OCI-LY7 (cell line): ENCODE measurements around the gene KCNQ1OT1. TPM values are rescaled to one million over a fixed set of nuclear protein-coding genes. Genes with fewer than 3 reads are reported as not detected.

Source experiments
- BruUV-seq: library from RNA; stranded (reverse); fragments of 400-500 nt; replicated peaks from 2 replicates; lab custom pipeline; 2021; lab: Mats Ljungman, UMichigan
- CTCF ChIA-PET: fragments of 300-600 bp; sonication (Branson Sonifier 250); formaldehyde crosslinking; loops from one replicate; lab custom pipeline; 2022; ENCODE audit warnings: antibody characterized with exemption; ENCODE audit not compliant: unreplicated experiment; lab: Charles Lee
- POLR2A ChIA-PET: fragments of 300-600 bp; sonication (Branson Sonifier 250); formaldehyde crosslinking; loops from one replicate; lab custom pipeline; 2022; ENCODE audit warnings: antibody characterized with exemption; lab: Charles Lee
- DNase-seq: peaks from one replicate; pipeline ENCODE4 v3.0.0-alpha.2; 2015; ENCODE audit warnings: low spot score
- H2AFZ ChIP-seq: fragments of 200-600 bp; sonication (generic), shearing (Covaris generic); 2 replicates; pipeline ENCODE4 v1.6.1; 2014; ENCODE audit warnings: mild to moderate bottlenecking, antibody characterized with exemption, low read length, moderate library complexity
- H3K27ac ChIP-seq: fragments of 200-600 bp; sonication (generic); 2 replicates; pipeline ENCODE4 v1.5.1; 2014; ENCODE audit warnings: mixed run types, low read depth, mild to moderate bottlenecking, moderate library complexity, low read length, inconsistent platforms; ENCODE audit not compliant: poor library complexity, severe bottlenecking
- H3K36me3 ChIP-seq: fragments of 200-600 bp; sonication (generic); 2 replicates; pipeline ENCODE4 v1.6.1; 2014; ENCODE audit warnings: mild to moderate bottlenecking, antibody characterized with exemption, low read length, moderate library complexity, mixed read lengths; ENCODE audit not compliant: insufficient read depth
- H3K4me1 ChIP-seq: fragments of 200-600 bp; sonication (generic); 2 replicates; pipeline ENCODE4 v1.5.1; 2014; ENCODE audit warnings: mild to moderate bottlenecking, low read length; ENCODE audit not compliant: insufficient read depth, poor library complexity, severe bottlenecking
- H3K4me2 ChIP-seq: fragments of 200-600 bp; sonication (generic); 2 replicates; pipeline ENCODE4 v1.6.1; 2014; ENCODE audit warnings: mild to moderate bottlenecking, low read length
- H3K4me3 ChIP-seq: fragments of 200-600 bp; sonication (generic); 2 replicates; pipeline ENCODE4 v1.5.1; 2014; ENCODE audit warnings: mild to moderate bottlenecking, low read depth, low read length; ENCODE audit not compliant: poor library complexity, severe bottlenecking
- H3K79me2 ChIP-seq: fragments of 200-600 bp; sonication (generic); 2 replicates; pipeline ENCODE4 v1.6.1; 2016; ENCODE audit warnings: low read depth, mild to moderate bottlenecking, low read length, moderate library complexity, mixed read lengths; ENCODE audit not compliant: insufficient read depth
- H3K9me2 ChIP-seq: fragments of 200-600 bp; sonication (generic); 2 replicates; pipeline ENCODE4 v1.6.1; 2016; ENCODE audit warnings: mild to moderate bottlenecking, low read length, mixed read lengths; ENCODE audit not compliant: insufficient read depth
- H3K9me3 ChIP-seq: fragments of 200-600 bp; sonication (generic); 2 replicates; pipeline ENCODE4 v1.6.1; 2014; ENCODE audit warnings: mild to moderate bottlenecking, mixed run types, low read length, mixed read lengths
- H4K20me1 ChIP-seq: fragments of 200-600 bp; sonication (generic); 2 replicates; pipeline ENCODE4 v1.6.1; 2014; ENCODE audit warnings: mild to moderate bottlenecking, antibody characterized with exemption, low read length, moderate library complexity, mixed read lengths; ENCODE audit not compliant: insufficient read depth
- CTCF ChIP-seq: fragments of 200-600 bp; sonication (generic); conservative IDR thresholded peaks from 2 replicates; pipeline ENCODE4 v1.5.1; 2014; ENCODE audit warnings: mild to moderate bottlenecking, antibody characterized with exemption, low read length, moderate library complexity, mixed read lengths
- EZH2phosphoT487 ChIP-seq: fragments of 200-600 bp; sonication (generic); IDR thresholded peaks from 2 replicates; pipeline ENCODE4 v1.6.1; 2018; ENCODE audit warnings: low read depth, borderline replicate concordance, mild to moderate bottlenecking, mixed run types, antibody characterized with exemption, low read length, moderate library complexity, mixed read lengths
- intact Hi-C: fragments of 100-400 bp; cut with micrococcal nuclease; formaldehyde crosslinking; loops from one replicate; pipeline ENCODE4 v1.10.0; 2022; ENCODE audit not compliant: unreplicated experiment
- total RNA-seq, 2 experiments: library from RNA; depleted of rRNA in 1 of 2; stranded (reverse); fragments of >200 nt in 1 of 2; shearing (Covaris generic) in 1 of 2; gene quantifications; 2 replicates each; pipeline ENCODE4 v1.2.3, GENCODE V29; 2014 to 2022

KCNQ1OT1 gene
- total RNA-seq, 2 experiments from 2014 or later, result 2.9 to 3.4 TPM

GRCh38 chr11:2584812-2585565 lies 114.8 kb downstream of the KCNQ1OT1 start:
- intact Hi-C loops, result no loop called here
- TF ChIP-seq CTCF (no peak), EZH2phosphoT487 (no peak)
- no peaks in the 10 kb centered on the region for H3K4me1 ChIP-seq
- no peaks in the 10 kb centered on the region for H3K79me2 ChIP-seq
- H3K9me3 ChIP-seq, result no peaks in the 10 kb centered on the region
- no peak overlapping the region for H3K4me2 ChIP-seq
- H3K36me3 ChIP-seq, result no peaks in the 10 kb centered on the region
- CTCF ChIA-PET, result no interaction called here
- H3K4me3 ChIP-seq, result no peak overlapping the region
- no peak overlapping the region for H3K27ac ChIP-seq
- no TSS peak for BruUV-seq
- no peak overlapping the region for H2AFZ ChIP-seq
- DNase-seq, result no peak
- POLR2A ChIA-PET, result no interaction called here
- H4K20me1 ChIP-seq, result no peaks in the 10 kb centered on the region
- H3K9me2 ChIP-seq, result no peaks in the 10 kb centered on the region

GRCh38 chr11:2584434-2584811 lies 115.4 kb downstream of the KCNQ1OT1 start:
- no peak overlapping the region for H3K27ac ChIP-seq
- no peak overlapping the region for H3K4me2 ChIP-seq
- H3K9me3 ChIP-seq, result no peaks in the 10 kb centered on the region
- H3K4me3 ChIP-seq, result no peak overlapping the region
- H3K36me3 ChIP-seq, result no peaks in the 10 kb centered on the region
- no peak overlapping the region for H2AFZ ChIP-seq
- no peaks in the 10 kb centered on the region for H4K20me1 ChIP-seq
- POLR2A ChIA-PET, result no interaction called here
- H3K79me2 ChIP-seq, result no peaks in the 10 kb centered on the region
- H3K4me1 ChIP-seq, result no peaks in the 10 kb centered on the region
- DNase-seq, result no peak
- no TSS peak for BruUV-seq
- intact Hi-C loops, result no loop called here
- TF ChIP-seq EZH2phosphoT487 (no peak), CTCF (no peak)
- CTCF ChIA-PET, result no interaction called here
- no peaks in the 10 kb centered on the region for H3K9me2 ChIP-seq

GRCh38 chr11:2583605-2583958 lies 116.2 kb downstream of the KCNQ1OT1 start:
- no peaks in the 10 kb centered on the region for H3K9me3 ChIP-seq
- intact Hi-C loops, result no loop called here
- H3K4me2 ChIP-seq, result no peak overlapping the region
- POLR2A ChIA-PET, result no interaction called here
- H3K4me1 ChIP-seq, result no peaks in the 10 kb centered on the region
- no peak overlapping the region for H3K27ac ChIP-seq
- BruUV-seq, result no TSS peak
- no peaks in the 10 kb centered on the region for H3K79me2 ChIP-seq
- DNase-seq, result no peak
- H3K36me3 ChIP-seq, result no peaks in the 10 kb centered on the region
- H4K20me1 ChIP-seq, result no peaks in the 10 kb centered on the region
- H3K4me3 ChIP-seq, result no peak overlapping the region
- no peak for TF ChIP-seq EZH2phosphoT487
- TF ChIP-seq CTCF, result no peak
- no peak overlapping the region for H2AFZ ChIP-seq
- CTCF ChIA-PET, result no interaction called here
- no peaks in the 10 kb centered on the region for H3K9me2 ChIP-seq
